ENCODE results near the gene ZSWIM5. TPM values are rescaled to one million over a fixed set of nuclear protein-coding genes. Genes with fewer than 3 reads are reported as not detected.

ZSWIM5 gene
- total and polyA plus RNA-seq, 9 of the 15 experiments (the other 6 are each of a cell fraction or from before 2014, with no cell fraction given) = under 0.01 to 0.07 (median 0.03) TPM; not detected in 3

- no peak for DNase-seq (ENCODE audit: extremely low read depth in 1 of 4, low spot score in 3 of 4)
- POLR2A ChIA-PET = interaction anchor here (0.5 to 0.6 kb wide), 2 partner anchors 32 to 248 kb away, joined by 3 read pairs; no protein-coding TSS in a partner anchor
- Histone ChIP-seq H3K9me1 (ENCODE audit: control insufficient read depth, insufficient read depth, low read length) (no peaks in the 10 kb centered on the region), H3K4me1 (replicated peaks in 1 of 2; ENCODE audit: control insufficient read depth in 2 of 2, insufficient read depth in 2 of 2, low read length in 2 of 2) (no peaks in the 10 kb centered on the region), H3K4me2 (ENCODE audit: insufficient read depth, low read length) (no peak overlapping the region), H3K36me3 (ENCODE audit: control insufficient read depth, insufficient read depth, low read length) (no peaks in the 10 kb centered on the region), H3K27me3 (ENCODE audit: control insufficient read depth in 2 of 2, insufficient read depth in 2 of 2, low read length in 2 of 2) (peaks cover 17 to 18% of the 10 kb centered on the region in 2 experiments; a peak in 3 of 5 replicates), H3K4me3 (no peak overlapping the region), H3K27ac (ENCODE audit: extremely low read depth, low read depth, low read length) (no peak overlapping the region), H3K9me3 (replicated peaks; ENCODE audit: control insufficient read depth, insufficient read depth, low read depth, low read length) (no peaks in the 10 kb centered on the region), H3K79me2 (ENCODE audit: control insufficient read depth, insufficient read depth, low read length) (no peaks in the 10 kb centered on the region), H3K9ac (ENCODE audit: insufficient read depth in 1 of 2, low read depth in 2 of 2, low read length in 2 of 2) (no peak overlapping the region), H2AFZ (ENCODE audit: low read depth, low read length) (no peak overlapping the region), H4K20me1 (replicated peaks; ENCODE audit: control insufficient read depth, insufficient read depth, low read length) (no peaks in the 10 kb centered on the region)
- in situ Hi-C loops (cut with MboI) (no loop called here), intact Hi-C loops (cut with micrococcal nuclease) (no loop called here)
- ATAC-seq = no peak
- BruUV-seq (replicated peaks) = no TSS peak
- WGBS (ENCODE audit: insufficient coverage, low coverage, missing lambda C conversion rate) = 17% methylated on average over 1 of the region's 1 CpG
- TF ChIP-seq YBX1 (IDR thresholded peaks at IDR 0.05) = no peak
- TF ChIP-seq ZBED1 (IDR thresholded peaks at IDR 0.05) = no peak
- TF ChIP-seq MTF1 (CRISPR knock-in tag; IDR thresholded peaks at IDR 0.05; ENCODE audit: borderline replicate concordance) = no peak
- no peak for TF ChIP-seq TAF15 (IDR thresholded peaks at IDR 0.05; ENCODE audit: low read depth, low read length)
- CTCF ChIA-PET (ENCODE audit: low intra/inter-chr PET ratio) = no interaction called here
- FAIRE-seq = no peak
These were observed 161.5 kb downstream of the ZSWIM5 start for GRCh38 chr1:45044916-45045315.

GRCh38 chr1:45043094-45043493, 163.3 kb downstream of the ZSWIM5 start:
- Histone ChIP-seq H2AFZ (ENCODE audit: low read depth, low read length) (no peak overlapping the region), H3K27me3 (ENCODE audit: control insufficient read depth in 2 of 2, insufficient read depth in 2 of 2, low read length in 2 of 2) (peaks cover 1 to 8% of the 10 kb centered on the region in 2 experiments; a peak in 2 of 5 replicates), H3K36me3 (ENCODE audit: control insufficient read depth, insufficient read depth, low read length) (no peaks in the 10 kb centered on the region), H3K9me1 (ENCODE audit: control insufficient read depth, insufficient read depth, low read length) (no peaks in the 10 kb centered on the region), H4K20me1 (replicated peaks; ENCODE audit: control insufficient read depth, insufficient read depth, low read length) (0 out of 2 replicates have a peak, but pooled peaks cover 4% of the 10 kb centered on the region), H3K4me1 (replicated peaks in 1 of 2; ENCODE audit: control insufficient read depth in 2 of 2, insufficient read depth in 2 of 2, low read length in 2 of 2) (peaks cover 12 to 13% of the 10 kb centered on the region in 2 experiments), H3K4me2 (ENCODE audit: insufficient read depth, low read length) (no peak overlapping the region), H3K4me3 (no peak overlapping the region), H3K27ac (ENCODE audit: extremely low read depth, low read depth, low read length) (no peak overlapping the region), H3K79me2 (ENCODE audit: control insufficient read depth, insufficient read depth, low read length) (no peaks in the 10 kb centered on the region), H3K9me3 (replicated peaks; ENCODE audit: control insufficient read depth, insufficient read depth, low read depth, low read length) (no peaks in the 10 kb centered on the region), H3K9ac (ENCODE audit: insufficient read depth in 1 of 2, low read depth in 2 of 2, low read length in 2 of 2) (no peak overlapping the region)
- DNase-seq (ENCODE audit: extremely low read depth in 1 of 4, low spot score in 3 of 4) (no peak), FAIRE-seq (no peak), ATAC-seq (no peak)
- intact Hi-C loops (cut with micrococcal nuclease) (no loop called here), in situ Hi-C loops (cut with MboI) (no loop called here)
- POLR2A ChIA-PET = interaction anchor here (0.6 kb wide), 1 partner anchor 19 kb away, joined by 3 read pairs; no protein-coding TSS in a partner anchor
- 17% methylated on average over 5 of the region's 5 CpGs for WGBS (ENCODE audit: insufficient coverage, low coverage, missing lambda C conversion rate)
- CTCF ChIA-PET (ENCODE audit: low intra/inter-chr PET ratio) = no interaction called here
- no TSS peak for BruUV-seq (replicated peaks)
- TF ChIP-seq KLF6 (CRISPR knock-in tag; IDR thresholded peaks at IDR 0.05; ENCODE audit: borderline replicate concordance) (no peak), PHF8 (IDR thresholded peaks at IDR 0.05; ENCODE audit: borderline replicate concordance, low read length) (no peak), FUS (optimal IDR thresholded peaks at IDR 0.05; ENCODE audit: low read depth, low read length) (no peak), CREM (IDR thresholded peaks at IDR 0.05; ENCODE audit: low read depth) (no peak), JUN (IDR thresholded peaks at IDR 0.05; ENCODE audit: borderline replicate concordance, low read depth, low read length) (no peak), JUN (CRISPR knock-in tag; IDR thresholded peaks at IDR 0.05; ENCODE audit: borderline replicate concordance) (no peak), E4F1 (CRISPR knock-in tag; IDR thresholded peaks at IDR 0.05; ENCODE audit: borderline replicate concordance) (no peak), THAP12 (CRISPR knock-in tag; IDR thresholded peaks at IDR 0.05) (no peak), DPF2 (IDR thresholded peaks at IDR 0.05) (no peak)
